Testis (tissue), 3 donors: Measurements from ENCODE around the gene NUP133. TPM values are rescaled to one million over a fixed set of nuclear protein-coding genes. Genes with fewer than 3 reads are reported as not detected.

Experiments used
- DNase-seq: peaks from one replicate; pipeline ENCODE4 v3.0.0-alpha.2; 2019
- H3K27ac ChIP-seq, 2 donors: fragments of 200-600 bp; sonication (generic); one replicate each; pipeline ENCODE4 v1.5.1; 2019
- H3K27me3 ChIP-seq: fragments of 200-600 bp; sonication (generic); one replicate; pipeline ENCODE4 v1.5.1; 2019
- H3K36me3 ChIP-seq: fragments of 200-600 bp; sonication (generic); one replicate; pipeline ENCODE4 v1.5.1; 2017; ENCODE audit warnings: low read depth; ENCODE audit errors: missing control alignments
- H3K4me1 ChIP-seq: fragments of 200-600 bp; sonication (generic); one replicate; pipeline ENCODE4 v1.5.1; 2019
- H3K4me3 ChIP-seq, 2 donors: fragments of 200-600 bp; sonication (generic); one replicate each; pipeline ENCODE4 v1.5.1; 2017 to 2019
- H3K9me3 ChIP-seq: fragments of 200-600 bp; sonication (generic); one replicate; pipeline ENCODE4 v1.5.1; 2017
- POLR2A ChIP-seq: fragments of 450-650 bp; IDR thresholded peaks from one replicate; pipeline ENCODE4 v1.6.1; 2017; ENCODE audit warnings: antibody characterized with exemption, mild to moderate bottlenecking, moderate library complexity
- WGBS, 2 donors: methylation state at CpG; one replicate each; pipeline ENCODE4 v1.1.5; 2018; 5-methylcytosine and 5-hydroxymethylcytosine counted together
- intact Hi-C: fragments of 100-400 bp; cut with DNase I; formaldehyde crosslinking; loops from one replicate; pipeline ENCODE4 v1.15.1; 2023; ENCODE audit warnings: low total_unique reads
- polyA plus RNA-seq: library from polyadenylated mRNA; stranded (reverse); fragments of 350-450 nt; fragmentation: Illumina TruSeq; extraction: RNeasy Lipid Tissue Mini Kit (QIAGEN cat#74804); gene quantifications from one replicate; pipeline ENCODE4 v1.2.3, GENCODE V29; 2014; ENCODE audit warnings: low read depth, low replicate concordance; ENCODE audit not compliant: insufficient read depth
- total RNA-seq, 2 donors: library from RNA; depleted of rRNA; stranded (reverse); fragments of >200 nt; gene quantifications; one replicate each; pipeline ENCODE4 v1.2.3, GENCODE V29; 2016
- TF ChIP-seq, protein P1 (sequence below), 3 experiments: fragments of 450-650 bp in 2 of 3; fragments of 200-600 bp in 1 of 3; sonication (generic) in 1 of 3; IDR thresholded peaks; one replicate each; pipeline ENCODE4 v1.5.1; 2016 to 2019; ENCODE audit warnings: antibody characterized with exemption in 3 of 3, mild to moderate bottlenecking in 2 of 3, moderate library complexity in 1 of 3

NUP133 gene
- total and polyA plus RNA-seq, 3 donors from 2014 or later: 26.5 to 60.9 (median 46.5) TPM

DNA sequence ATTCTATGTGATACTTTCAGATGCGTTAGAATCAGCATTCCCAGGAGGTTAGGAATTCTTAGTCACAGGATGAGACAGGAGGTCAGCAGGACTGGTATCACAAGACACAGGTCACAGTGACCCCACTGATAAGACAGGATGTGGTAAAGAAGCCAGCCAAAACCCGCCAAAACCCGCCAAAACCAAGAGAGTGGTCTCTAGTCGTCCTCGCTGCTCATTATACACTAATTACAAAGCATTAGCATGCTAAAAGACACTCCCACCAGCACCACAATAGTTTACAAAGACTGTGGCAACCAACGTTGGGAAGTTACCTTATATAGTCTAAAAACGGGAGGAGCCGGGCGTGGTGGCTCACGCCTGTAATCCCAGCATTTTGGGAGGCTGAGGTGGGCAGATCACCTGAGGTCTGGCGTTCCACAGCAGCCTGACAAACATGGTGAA lies 60.3 kb downstream of the NUP133 start:
- H3K36me3 ChIP-seq: no peaks in the 10 kb centered on the region
- intact Hi-C loops: no loop called here
- 85% methylated on average over 11 of the region's 11 CpGs for WGBS, 2 donors
- no peak for DNase-seq
- H3K4me3 ChIP-seq: no peak overlapping the region
- no peaks in the 10 kb centered on the region for H3K27me3 ChIP-seq
- no peaks in the 10 kb centered on the region for H3K4me1 ChIP-seq
- H3K9me3 ChIP-seq: no peaks in the 10 kb centered on the region
- H3K27ac ChIP-seq: peak overlapping the region in 1 of 2 donors; percentile 27
- TF ChIP-seq, protein P1, sequence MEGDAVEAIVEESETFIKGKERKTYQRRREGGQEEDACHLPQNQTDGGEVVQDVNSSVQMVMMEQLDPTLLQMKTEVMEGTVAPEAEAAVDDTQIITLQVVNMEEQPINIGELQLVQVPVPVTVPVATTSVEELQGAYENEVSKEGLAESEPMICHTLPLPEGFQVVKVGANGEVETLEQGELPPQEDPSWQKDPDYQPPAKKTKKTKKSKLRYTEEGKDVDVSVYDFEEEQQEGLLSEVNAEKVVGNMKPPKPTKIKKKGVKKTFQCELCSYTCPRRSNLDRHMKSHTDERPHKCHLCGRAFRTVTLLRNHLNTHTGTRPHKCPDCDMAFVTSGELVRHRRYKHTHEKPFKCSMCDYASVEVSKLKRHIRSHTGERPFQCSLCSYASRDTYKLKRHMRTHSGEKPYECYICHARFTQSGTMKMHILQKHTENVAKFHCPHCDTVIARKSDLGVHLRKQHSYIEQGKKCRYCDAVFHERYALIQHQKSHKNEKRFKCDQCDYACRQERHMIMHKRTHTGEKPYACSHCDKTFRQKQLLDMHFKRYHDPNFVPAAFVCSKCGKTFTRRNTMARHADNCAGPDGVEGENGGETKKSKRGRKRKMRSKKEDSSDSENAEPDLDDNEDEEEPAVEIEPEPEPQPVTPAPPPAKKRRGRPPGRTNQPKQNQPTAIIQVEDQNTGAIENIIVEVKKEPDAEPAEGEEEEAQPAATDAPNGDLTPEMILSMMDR (IDR thresholded peaks at IDR 0.05): no peak
- TF ChIP-seq POLR2A: no peak

DNA sequence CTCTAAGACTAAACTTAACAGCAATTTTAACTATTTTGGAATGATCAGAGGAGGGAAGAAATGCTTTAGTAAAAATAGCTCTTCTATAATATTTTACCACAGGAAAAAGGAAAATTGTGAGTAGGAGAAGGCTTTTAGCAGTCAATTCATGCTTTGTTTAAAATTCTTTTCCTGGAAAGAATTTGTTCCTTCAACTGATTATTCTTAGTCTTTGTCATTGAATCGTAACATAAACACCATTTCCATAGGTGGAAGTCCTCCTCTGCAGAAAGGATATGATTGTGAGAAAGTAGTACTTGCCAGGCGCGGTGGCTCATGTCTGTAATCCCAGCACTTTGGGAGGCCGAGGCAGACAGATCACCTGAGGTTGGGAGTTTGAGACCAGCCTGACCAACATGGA lies 62.3 kb downstream of the NUP133 start:
- H3K27me3 ChIP-seq: no peaks in the 10 kb centered on the region
- H3K36me3 ChIP-seq: no peaks in the 10 kb centered on the region
- intact Hi-C loops: no loop called here
- H3K9me3 ChIP-seq: no peaks in the 10 kb centered on the region
- no peak overlapping the region for H3K27ac ChIP-seq
- H3K4me1 ChIP-seq: no peaks in the 10 kb centered on the region
- TF ChIP-seq POLR2A: no peak
- TF ChIP-seq, protein P1 (IDR thresholded peaks at IDR 0.05): no peak
- 95 to 98% methylated on average over 4 of the region's 4 CpGs for WGBS, 2 donors
- no peak overlapping the region for H3K4me3 ChIP-seq
- no peak for DNase-seq

DNA sequence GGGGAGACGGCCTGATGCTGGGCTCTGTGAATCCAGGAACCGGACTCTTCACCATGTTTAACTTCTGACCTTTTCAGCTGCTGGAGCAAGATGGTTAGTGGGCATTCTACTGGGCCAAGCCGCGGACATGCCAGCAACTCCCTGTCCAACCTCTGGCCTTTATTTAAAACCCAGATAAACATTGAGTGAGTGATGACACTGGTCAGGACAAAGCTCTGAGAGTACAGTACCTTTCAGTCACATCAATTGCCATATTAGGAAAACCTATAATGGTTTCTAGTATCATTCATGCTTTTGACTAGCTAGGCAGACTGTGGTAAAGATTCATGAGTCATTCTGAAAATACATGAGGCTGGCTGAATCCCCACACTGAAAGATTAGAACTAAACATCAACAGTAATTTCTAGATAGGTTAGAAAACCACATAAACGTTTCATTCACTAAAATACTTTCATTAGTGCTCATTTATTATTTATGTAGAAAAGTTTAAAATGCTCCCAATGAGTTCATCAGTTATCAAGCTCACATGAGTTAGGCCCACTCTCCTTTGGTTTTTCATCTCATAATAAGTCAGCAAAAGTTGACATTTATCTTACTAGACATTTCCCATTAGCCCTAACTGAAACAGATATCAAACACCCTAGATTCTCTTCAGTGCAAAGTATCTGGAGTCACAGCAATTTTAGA lies 67.1 kb downstream of the NUP133 start:
- no peaks in the 10 kb centered on the region for H3K4me1 ChIP-seq
- no peak for DNase-seq
- no peaks in the 10 kb centered on the region for H3K36me3 ChIP-seq
- no peak overlapping the region for H3K27ac ChIP-seq
- 62 to 75% methylated on average over 5 of the region's 5 CpGs for WGBS, 2 donors
- no peak overlapping the region for H3K4me3 ChIP-seq
- intact Hi-C loops: no loop called here
- TF ChIP-seq, protein P1 (IDR thresholded peaks at IDR 0.05): no peak
- no peak for TF ChIP-seq POLR2A
- H3K27me3 ChIP-seq: no peaks in the 10 kb centered on the region
- H3K9me3 ChIP-seq: no peaks in the 10 kb centered on the region

DNA sequence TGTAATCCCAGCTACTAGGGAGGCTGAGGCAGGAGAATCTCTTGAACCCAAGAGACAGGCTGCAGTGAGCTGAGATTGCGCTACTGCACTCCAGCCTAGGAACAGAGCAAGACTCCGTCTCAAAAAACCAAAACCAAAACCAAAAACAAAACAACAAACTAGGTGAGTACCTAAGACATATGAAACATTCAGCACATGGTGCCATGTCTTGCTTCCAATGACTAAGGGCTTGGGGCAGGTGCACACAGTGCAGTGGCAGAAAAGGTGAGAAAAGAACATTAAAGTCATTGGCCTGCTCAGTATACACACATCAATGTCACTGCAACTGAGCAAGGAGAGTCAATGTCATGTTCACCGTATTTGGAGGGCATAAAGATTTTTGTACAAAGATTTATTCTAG lies 70.1 kb downstream of the NUP133 start:
- DNase-seq: no peak
- Histone ChIP-seq H3K27ac (no peak overlapping the region), H3K4me1 (peaks cover under 1% of the 10 kb centered on the region), H3K9me3 (no peaks in the 10 kb centered on the region), H3K4me3 (no peak overlapping the region), H3K27me3 (no peaks in the 10 kb centered on the region), H3K36me3 (no peaks in the 10 kb centered on the region)
- TF ChIP-seq POLR2A: no peak
- TF ChIP-seq, protein P1 (IDR thresholded peaks at IDR 0.05): no peak
- intact Hi-C loops: no loop called here
- 87 to 95% methylated on average over 3 of the region's 3 CpGs for WGBS, 2 donors

DNA sequence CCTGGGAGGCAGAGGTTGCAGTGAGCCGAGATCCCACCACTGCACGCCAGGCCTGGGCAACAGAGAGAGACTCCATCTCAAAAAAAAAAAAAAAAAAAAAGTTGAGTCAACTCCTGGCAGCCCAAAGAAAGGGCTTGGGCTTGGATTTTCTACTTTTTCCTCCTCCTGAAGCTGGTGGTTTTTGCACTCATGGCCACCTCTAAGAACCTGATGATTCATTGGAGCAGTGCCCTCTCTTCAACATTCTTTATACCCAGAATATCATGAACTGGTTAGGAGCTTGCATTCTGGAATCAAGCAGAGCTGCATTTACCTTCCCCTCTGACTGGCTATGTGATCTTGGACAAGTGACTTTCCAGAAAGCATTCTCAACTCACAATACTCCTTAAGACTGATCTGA lies 70.7 kb downstream of the NUP133 start:
- WGBS, 2 donors: 89 to 96% methylated on average over 2 of the region's 2 CpGs
- H3K9me3 ChIP-seq: no peaks in the 10 kb centered on the region
- intact Hi-C loops: no loop called here
- no peak overlapping the region for H3K4me3 ChIP-seq
- H3K4me1 ChIP-seq: peaks cover 6% of the 10 kb centered on the region
- no peaks in the 10 kb centered on the region for H3K27me3 ChIP-seq
- TF ChIP-seq POLR2A: no peak
- TF ChIP-seq, protein P1 (IDR thresholded peaks at IDR 0.05): no peak
- H3K27ac ChIP-seq: no peak overlapping the region
- H3K36me3 ChIP-seq: no peaks in the 10 kb centered on the region
- DNase-seq: no peak
